H1 (cell line): ENCODE results near the gene RNF215. TPM values are rescaled to one million over a fixed set of nuclear protein-coding genes. Genes with fewer than 3 reads are reported as not detected.

Experiments
- CBX8 ChIP-seq: fragments of 300-800, 300-1000 bp; sonication (generic); IDR thresholded peaks from 2 replicates; pipeline ENCODE4 v1.7.1; 2016; ENCODE audit warnings: low read depth, low read length, borderline replicate concordance
- CHD2 ChIP-seq: IDR thresholded peaks from 2 replicates; pipeline ENCODE4 v1.6.1; 2012; ENCODE audit warnings: low read length, improper control_type of control experiment
- KDM1A ChIP-seq: fragments of 200-600, 300-600 bp; sonication (generic); IDR thresholded peaks from 2 replicates; pipeline ENCODE4 v1.7.1; 2016; ENCODE audit warnings: mild to moderate bottlenecking, low read length, borderline replicate concordance
- KDM5A ChIP-seq: fragments of 200-600 bp; IDR thresholded peaks from 2 replicates; pipeline ENCODE4 v1.7.1; 2012; ENCODE audit warnings: mild to moderate bottlenecking, low read length, inconsistent platforms, mixed read lengths
- POLR2AphosphoS5 ChIP-seq: IDR thresholded peaks from 2 replicates; pipeline ENCODE4 v1.6.1; 2011; ENCODE audit warnings: low read depth, low read length
- RNF2 ChIP-seq: fragments of 200-900, 300-1000 bp; sonication (generic); IDR thresholded peaks from 2 replicates; pipeline ENCODE4 v1.7.1; 2016; ENCODE audit warnings: borderline replicate concordance, low read depth, mild to moderate bottlenecking, antibody characterized with exemption, low read length; ENCODE audit not compliant: poor library complexity, severe bottlenecking; ENCODE audit errors: missing control alignments
- RXRA ChIP-seq: IDR thresholded peaks from 2 replicates; pipeline ENCODE4 v1.6.1; 2011; ENCODE audit warnings: low read depth, mild to moderate bottlenecking, low read length, moderate library complexity; ENCODE audit not compliant: insufficient read depth
- SP2 ChIP-seq: IDR thresholded peaks from 2 replicates; pipeline ENCODE4 v1.6.1; 2012; ENCODE audit warnings: mild to moderate bottlenecking, low read length, inconsistent platforms
- TCF12 ChIP-seq: IDR thresholded peaks from 2 replicates; pipeline ENCODE4 v1.6.1; 2011; ENCODE audit warnings: low read depth, mild to moderate bottlenecking, low read length
- YY1 ChIP-seq: IDR thresholded peaks from 2 replicates; pipeline ENCODE4 v1.6.1; 2011; ENCODE audit warnings: low read depth, mild to moderate bottlenecking, low read length
- polyA plus RNA-seq, 7 experiments: library from polyadenylated mRNA; depleted of rRNA in 3 of 7; stranded (reverse) in 5 of 7; unstranded in 2 of 7; fragments of >200 nt in 5 of 7; fragments of 200-250 nt in 2 of 7; gene quantifications; 1 replicate in 5 of 7; 2 replicates in 1 of 7; 4 replicates in 1 of 7; pipeline versions ENCODE4 v1.2.1 to v1.2.3, GENCODE V29; 2011 to 2013; ENCODE audit warnings: missing spikeins in 2 of 7, mixed read lengths in 2 of 7
- total RNA-seq: library from RNA; stranded (reverse); fragmentation: NEBNext Ultra II Directional; extraction: Animal tissue kit (Norgen Biotek cat#: 25700); gene quantifications from 2 replicates; pipeline ENCODE4 v1.2.1, GENCODE V29; 2021
- TF ChIP-seq, protein P1 (sequence below): fragments of 300-600 bp; sonication (generic); IDR thresholded peaks from 2 replicates; pipeline ENCODE4 v1.7.1; 2012; ENCODE audit warnings: low read length, moderate library complexity, mild to moderate bottlenecking, inconsistent platforms; ENCODE audit not compliant: insufficient replicate concordance

RNF215 gene
- total and polyA plus RNA-seq, 2 of the 8 experiments (the other 6 are each of a cell fraction or from before 2014, with no cell fraction given) = 13.1 to 19.0 TPM

DNA sequence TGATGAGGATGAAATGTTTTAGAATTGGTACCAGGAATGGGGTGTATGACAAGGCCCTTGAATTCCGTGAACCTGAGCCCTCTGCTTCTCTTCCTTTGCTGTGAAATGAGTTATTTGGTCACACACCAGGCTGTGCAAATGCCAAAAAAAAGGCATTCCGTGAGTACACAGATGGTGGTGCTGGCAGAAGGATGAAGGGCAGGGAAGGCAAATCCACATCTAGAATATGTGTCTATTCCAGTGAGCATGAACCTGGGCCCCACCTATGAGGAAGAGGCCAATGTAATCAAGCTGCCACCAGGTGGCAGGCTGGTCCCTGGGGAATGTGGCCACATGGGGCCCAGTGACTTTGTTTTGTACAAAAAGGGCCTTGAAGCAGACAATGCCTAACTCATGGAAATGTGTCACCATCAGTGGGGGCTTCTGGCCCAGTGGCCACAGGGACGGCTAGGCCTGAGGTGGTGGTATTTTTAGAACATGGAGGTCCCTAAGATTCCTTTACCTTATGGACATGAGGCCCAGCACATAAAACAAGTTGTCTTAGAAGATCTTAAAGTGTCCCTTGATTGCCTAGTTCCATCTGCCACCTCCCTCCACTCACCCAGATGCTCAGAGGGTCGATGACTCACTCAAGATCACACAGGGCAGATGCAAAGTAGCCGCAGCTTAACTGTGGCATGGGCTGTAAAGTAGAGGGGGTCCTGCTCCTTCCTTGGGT lies 3.9 kb upstream of the RNF215 start (continued):
- TF ChIP-seq, protein P1, sequence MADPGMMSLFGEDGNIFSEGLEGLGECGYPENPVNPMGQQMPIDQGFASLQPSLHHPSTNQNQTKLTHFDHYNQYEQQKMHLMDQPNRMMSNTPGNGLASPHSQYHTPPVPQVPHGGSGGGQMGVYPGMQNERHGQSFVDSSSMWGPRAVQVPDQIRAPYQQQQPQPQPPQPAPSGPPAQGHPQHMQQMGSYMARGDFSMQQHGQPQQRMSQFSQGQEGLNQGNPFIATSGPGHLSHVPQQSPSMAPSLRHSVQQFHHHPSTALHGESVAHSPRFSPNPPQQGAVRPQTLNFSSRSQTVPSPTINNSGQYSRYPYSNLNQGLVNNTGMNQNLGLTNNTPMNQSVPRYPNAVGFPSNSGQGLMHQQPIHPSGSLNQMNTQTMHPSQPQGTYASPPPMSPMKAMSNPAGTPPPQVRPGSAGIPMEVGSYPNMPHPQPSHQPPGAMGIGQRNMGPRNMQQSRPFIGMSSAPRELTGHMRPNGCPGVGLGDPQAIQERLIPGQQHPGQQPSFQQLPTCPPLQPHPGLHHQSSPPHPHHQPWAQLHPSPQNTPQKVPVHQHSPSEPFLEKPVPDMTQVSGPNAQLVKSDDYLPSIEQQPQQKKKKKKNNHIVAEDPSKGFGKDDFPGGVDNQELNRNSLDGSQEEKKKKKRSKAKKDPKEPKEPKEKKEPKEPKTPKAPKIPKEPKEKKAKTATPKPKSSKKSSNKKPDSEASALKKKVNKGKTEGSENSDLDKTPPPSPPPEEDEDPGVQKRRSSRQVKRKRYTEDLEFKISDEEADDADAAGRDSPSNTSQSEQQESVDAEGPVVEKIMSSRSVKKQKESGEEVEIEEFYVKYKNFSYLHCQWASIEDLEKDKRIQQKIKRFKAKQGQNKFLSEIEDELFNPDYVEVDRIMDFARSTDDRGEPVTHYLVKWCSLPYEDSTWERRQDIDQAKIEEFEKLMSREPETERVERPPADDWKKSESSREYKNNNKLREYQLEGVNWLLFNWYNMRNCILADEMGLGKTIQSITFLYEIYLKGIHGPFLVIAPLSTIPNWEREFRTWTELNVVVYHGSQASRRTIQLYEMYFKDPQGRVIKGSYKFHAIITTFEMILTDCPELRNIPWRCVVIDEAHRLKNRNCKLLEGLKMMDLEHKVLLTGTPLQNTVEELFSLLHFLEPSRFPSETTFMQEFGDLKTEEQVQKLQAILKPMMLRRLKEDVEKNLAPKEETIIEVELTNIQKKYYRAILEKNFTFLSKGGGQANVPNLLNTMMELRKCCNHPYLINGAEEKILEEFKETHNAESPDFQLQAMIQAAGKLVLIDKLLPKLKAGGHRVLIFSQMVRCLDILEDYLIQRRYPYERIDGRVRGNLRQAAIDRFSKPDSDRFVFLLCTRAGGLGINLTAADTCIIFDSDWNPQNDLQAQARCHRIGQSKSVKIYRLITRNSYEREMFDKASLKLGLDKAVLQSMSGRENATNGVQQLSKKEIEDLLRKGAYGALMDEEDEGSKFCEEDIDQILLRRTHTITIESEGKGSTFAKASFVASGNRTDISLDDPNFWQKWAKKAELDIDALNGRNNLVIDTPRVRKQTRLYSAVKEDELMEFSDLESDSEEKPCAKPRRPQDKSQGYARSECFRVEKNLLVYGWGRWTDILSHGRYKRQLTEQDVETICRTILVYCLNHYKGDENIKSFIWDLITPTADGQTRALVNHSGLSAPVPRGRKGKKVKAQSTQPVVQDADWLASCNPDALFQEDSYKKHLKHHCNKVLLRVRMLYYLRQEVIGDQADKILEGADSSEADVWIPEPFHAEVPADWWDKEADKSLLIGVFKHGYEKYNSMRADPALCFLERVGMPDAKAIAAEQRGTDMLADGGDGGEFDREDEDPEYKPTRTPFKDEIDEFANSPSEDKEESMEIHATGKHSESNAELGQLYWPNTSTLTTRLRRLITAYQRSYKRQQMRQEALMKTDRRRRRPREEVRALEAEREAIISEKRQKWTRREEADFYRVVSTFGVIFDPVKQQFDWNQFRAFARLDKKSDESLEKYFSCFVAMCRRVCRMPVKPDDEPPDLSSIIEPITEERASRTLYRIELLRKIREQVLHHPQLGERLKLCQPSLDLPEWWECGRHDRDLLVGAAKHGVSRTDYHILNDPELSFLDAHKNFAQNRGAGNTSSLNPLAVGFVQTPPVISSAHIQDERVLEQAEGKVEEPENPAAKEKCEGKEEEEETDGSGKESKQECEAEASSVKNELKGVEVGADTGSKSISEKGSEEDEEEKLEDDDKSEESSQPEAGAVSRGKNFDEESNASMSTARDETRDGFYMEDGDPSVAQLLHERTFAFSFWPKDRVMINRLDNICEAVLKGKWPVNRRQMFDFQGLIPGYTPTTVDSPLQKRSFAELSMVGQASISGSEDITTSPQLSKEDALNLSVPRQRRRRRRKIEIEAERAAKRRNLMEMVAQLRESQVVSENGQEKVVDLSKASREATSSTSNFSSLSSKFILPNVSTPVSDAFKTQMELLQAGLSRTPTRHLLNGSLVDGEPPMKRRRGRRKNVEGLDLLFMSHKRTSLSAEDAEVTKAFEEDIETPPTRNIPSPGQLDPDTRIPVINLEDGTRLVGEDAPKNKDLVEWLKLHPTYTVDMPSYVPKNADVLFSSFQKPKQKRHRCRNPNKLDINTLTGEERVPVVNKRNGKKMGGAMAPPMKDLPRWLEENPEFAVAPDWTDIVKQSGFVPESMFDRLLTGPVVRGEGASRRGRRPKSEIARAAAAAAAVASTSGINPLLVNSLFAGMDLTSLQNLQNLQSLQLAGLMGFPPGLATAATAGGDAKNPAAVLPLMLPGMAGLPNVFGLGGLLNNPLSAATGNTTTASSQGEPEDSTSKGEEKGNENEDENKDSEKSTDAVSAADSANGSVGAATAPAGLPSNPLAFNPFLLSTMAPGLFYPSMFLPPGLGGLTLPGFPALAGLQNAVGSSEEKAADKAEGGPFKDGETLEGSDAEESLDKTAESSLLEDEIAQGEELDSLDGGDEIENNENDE = no peak
- TF ChIP-seq SP2 (no peak), TCF12 (no peak), CBX8 (no peak), RXRA (no peak), YY1 (no peak), POLR2AphosphoS5 (no peak), KDM5A (no peak), RNF2 (no peak), CHD2 (no peak), KDM1A (0 out of 2 replicates have a peak, but pooled peaks have one; percentile 43)
